Fibroblast of pulmonary artery (primary cell): ENCODE results near the gene RCCD1.

ENCODE experiments used
- DNase-seq: peaks from one replicate; pipeline ENCODE4 v3.0.0-alpha.2; 2010; ENCODE audit warnings: low read depth
- H3K4me3 ChIP-seq: replicated peaks from 2 replicates; pipeline ENCODE4 v1.5.1; 2011; ENCODE audit warnings: low read depth, mild to moderate bottlenecking, control low read depth, low read length, moderate library complexity
- TF ChIP-seq, protein P1 (sequence below): IDR thresholded peaks from 2 replicates; pipeline ENCODE4 v1.5.1; 2011; ENCODE audit warnings: mild to moderate bottlenecking, control low read depth, low read length, inconsistent platforms; ENCODE audit errors: missing control alignments

Gene RCCD1

DNA sequence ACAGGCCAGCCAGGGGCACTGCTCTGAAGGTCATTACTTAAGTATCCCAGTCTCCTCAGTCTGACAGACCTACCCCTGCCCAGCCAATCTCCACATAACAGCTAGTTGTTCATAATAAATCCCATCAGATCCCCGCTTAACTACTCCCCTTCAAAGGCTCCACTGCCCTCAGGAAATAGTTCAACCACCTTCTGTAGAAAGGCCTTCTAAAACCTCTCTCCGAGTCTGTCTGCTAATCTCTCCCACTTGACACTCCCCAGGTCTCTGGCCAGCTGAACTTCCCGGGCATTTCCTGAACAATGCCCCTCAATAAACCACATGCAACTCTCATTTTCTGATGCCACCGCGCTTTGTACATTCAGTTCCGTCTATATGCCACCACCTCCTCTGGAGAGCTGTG is 33.6 kb downstream of the RCCD1 start:
- TF ChIP-seq, protein P1, sequence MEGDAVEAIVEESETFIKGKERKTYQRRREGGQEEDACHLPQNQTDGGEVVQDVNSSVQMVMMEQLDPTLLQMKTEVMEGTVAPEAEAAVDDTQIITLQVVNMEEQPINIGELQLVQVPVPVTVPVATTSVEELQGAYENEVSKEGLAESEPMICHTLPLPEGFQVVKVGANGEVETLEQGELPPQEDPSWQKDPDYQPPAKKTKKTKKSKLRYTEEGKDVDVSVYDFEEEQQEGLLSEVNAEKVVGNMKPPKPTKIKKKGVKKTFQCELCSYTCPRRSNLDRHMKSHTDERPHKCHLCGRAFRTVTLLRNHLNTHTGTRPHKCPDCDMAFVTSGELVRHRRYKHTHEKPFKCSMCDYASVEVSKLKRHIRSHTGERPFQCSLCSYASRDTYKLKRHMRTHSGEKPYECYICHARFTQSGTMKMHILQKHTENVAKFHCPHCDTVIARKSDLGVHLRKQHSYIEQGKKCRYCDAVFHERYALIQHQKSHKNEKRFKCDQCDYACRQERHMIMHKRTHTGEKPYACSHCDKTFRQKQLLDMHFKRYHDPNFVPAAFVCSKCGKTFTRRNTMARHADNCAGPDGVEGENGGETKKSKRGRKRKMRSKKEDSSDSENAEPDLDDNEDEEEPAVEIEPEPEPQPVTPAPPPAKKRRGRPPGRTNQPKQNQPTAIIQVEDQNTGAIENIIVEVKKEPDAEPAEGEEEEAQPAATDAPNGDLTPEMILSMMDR, result no peak
- H3K4me3 ChIP-seq, result no peak overlapping the region
- DNase-seq, result no peak

GRCh38 chr15:90989040-90989768 is 34.5 kb downstream of the RCCD1 start:
- TF ChIP-seq, protein P1, result no peak
- no peak overlapping the region for H3K4me3 ChIP-seq
- no peak for DNase-seq

DNA sequence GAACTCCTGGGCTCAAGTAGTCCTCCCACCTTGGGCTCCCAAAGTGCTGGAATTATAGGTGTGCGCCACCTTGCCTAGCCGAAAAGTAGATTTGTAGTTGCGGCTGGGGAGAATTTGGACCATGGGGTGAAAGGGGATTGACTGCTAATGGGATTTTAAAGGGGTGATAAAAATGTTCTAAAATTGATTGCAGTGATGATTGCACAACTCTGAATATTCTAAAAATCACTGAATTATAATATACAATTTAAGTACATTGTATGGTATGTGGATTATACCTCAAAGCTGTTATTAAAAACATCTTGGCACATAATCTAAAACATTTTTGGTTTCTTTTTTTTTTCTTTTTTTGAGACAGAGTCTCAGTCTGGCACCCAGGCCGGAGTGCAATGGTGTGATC is 35.8 kb downstream of the RCCD1 start:
- no peak overlapping the region for H3K4me3 ChIP-seq
- TF ChIP-seq, protein P1, result no peak
- DNase-seq, result no peak

DNA sequence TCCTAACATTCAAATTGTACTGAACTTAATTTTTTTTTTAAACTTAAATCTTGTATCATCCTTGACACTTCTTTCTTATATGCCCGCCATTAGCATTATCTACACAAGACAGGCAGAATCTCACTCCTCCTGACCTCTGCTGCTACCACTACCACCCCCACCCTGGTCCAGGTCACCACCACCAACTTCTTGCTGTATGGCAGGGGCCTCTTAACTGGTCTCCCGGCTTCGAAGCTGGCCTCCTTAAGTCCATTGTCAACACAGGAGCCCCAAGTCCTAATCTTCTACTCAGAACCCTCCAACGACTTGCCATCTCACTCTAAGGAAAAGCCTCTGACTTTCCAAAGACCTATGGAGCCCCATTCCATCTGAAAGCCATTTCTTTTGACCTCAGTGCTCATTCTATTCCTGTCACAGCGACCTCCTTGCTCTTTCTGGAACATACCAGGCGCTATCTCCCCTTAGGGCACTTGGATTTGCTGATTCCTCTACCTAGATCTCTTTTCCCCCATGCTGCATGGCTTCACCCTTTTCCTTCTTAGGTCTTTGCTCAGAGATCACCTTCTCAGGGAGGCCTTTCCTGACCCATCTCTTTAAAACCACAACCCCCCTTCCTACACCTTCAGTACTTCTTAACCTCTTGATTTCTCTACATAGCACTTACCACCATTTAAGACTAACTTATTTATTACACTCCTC is 37.1 kb downstream of the RCCD1 start:
- DNase-seq, result no peak
- no peak overlapping the region for H3K4me3 ChIP-seq
- TF ChIP-seq, protein P1, result no peak

DNA sequence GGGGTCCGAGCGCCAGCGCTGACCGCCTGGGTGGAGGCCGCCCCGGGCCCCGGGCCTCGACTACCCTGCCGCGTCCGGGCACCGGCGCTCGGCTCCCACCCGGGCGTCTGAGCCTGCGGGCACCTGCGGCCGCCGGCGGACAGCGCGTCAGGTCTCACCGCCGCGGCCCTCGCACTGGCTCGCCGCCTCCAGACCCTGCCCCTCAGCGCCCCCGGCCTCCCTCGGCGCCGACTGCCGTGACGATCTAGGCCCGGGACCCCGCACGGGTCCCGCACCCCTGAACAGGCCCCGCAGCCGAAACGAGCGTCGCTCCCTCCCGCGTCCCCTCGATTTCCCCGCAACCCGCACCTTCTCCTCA is 39.4 kb downstream of the RCCD1 start:
- no peak for DNase-seq
- H3K4me3 ChIP-seq, result peak overlapping the region; percentile 93
- TF ChIP-seq, protein P1, result no peak

GRCh38 chr15:90994417-90995311 is 40.0 kb downstream of the RCCD1 start, which contains the start of gene PRC1:
Gene PRC1, minus strand, starts transcription at chr15:90994535. Its CDS starts 118 bp downstream, at chr15:90994417.
- DNase-seq, result peak; percentile 98
- TF ChIP-seq, protein P1, result no peak
- H3K4me3 ChIP-seq, result peak within 1 kb of the TSS; percentile 93
